ENCODE results near the gene NPAT.

DNA sequence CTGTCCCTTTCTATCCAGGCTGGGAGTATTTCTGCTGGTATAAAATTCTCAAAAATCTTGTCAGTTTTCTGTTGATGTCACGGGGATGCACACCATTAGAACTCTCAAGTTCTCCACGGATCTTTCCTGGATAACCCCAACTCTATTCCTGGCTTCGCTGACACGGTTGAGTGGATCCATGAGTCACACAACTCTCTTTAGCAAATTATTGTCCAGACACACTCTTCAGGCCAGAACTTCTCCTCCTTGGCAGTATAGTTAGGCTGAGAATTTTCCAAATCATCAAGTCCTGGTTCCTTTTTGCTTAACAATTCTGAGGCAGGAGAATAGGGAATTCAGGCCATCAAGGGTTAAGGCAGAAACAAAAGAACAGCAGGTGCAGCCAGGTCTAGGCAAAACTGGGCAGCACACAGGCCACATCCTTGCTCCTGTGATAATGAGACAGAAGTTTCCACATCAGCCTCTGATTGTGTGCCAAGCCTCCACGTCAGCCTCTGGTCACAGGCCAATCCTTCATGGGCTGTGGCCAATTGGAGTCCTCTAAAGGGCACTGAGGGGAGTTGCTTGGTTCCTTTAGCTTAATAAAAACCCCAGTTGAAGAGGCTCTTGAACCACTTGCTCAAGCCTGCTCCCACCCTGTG, 106.8 kb downstream of the NPAT start:
- TF ChIP-seq CTCF (IDR thresholded peaks at IDR 0.05) (no peak), POLR2A (IDR thresholded peaks at IDR 0.05) (no peak)

Measured in heart left ventricle (tissue), 13 donors.